C4-2B (cell line): ENCODE data around the gene KIAA0825.

Experiments used
- H3K27ac ChIP-seq: fragments of 450-650 bp; 2 replicates; pipeline ENCODE4 v1.5.1; 2017
- CTCF ChIP-seq: fragments of 450-650 bp; conservative IDR thresholded peaks from 2 replicates; pipeline ENCODE4 v1.5.1; 2017; ENCODE audit warnings: mild to moderate bottlenecking
- ZFX ChIP-seq: fragments of 450-650 bp; IDR thresholded peaks from 2 replicates; pipeline ENCODE4 v1.6.1; 2017

The KIAA0825 gene

GRCh38 chr5:94545870-94546625, 72.4 kb downstream of the KIAA0825 start:
- H3K27ac ChIP-seq: no peak overlapping the region
- TF ChIP-seq ZFX (no peak), CTCF (no peak)

- H3K27ac ChIP-seq: no peak overlapping the region
- no peak for TF ChIP-seq ZFX
- TF ChIP-seq CTCF: no peak
Observed at GRCh38 chr5:94544875-94545547, 73.4 kb downstream of the KIAA0825 start.

- no peak overlapping the region for H3K27ac ChIP-seq
- no peak for TF ChIP-seq CTCF
- TF ChIP-seq ZFX: no peak
Observed at GRCh38 chr5:94544031-94544650, 74.3 kb downstream of the KIAA0825 start.

- TF ChIP-seq ZFX (no peak), CTCF (no peak)
- H3K27ac ChIP-seq: no peak overlapping the region
Observed at GRCh38 chr5:94540856-94541494, 77.4 kb downstream of the KIAA0825 start.

DNA sequence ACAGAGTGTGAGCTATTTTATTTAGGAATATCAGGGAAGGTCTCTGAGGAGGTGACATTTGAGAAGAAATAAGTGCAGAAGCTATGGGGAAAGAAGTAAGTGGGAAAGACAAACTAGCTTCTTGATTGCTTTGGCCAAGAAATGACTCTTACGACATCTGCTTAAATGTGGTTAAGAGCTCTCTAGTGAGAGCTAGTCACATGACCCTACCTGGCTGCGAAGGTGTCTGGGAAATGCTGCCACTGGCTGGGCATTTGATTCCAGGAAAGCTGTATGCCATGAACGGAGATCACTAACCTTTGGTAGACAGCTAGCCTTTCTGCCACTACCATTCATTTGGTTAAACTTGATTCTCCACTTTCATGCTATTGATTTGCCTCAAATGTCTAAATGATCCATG, 80.1 kb downstream of the KIAA0825 start:
- no peak overlapping the region; the same call in 1 of the 2 replicates for H3K27ac ChIP-seq
- no peak for TF ChIP-seq CTCF
- TF ChIP-seq ZFX: no peak

DNA sequence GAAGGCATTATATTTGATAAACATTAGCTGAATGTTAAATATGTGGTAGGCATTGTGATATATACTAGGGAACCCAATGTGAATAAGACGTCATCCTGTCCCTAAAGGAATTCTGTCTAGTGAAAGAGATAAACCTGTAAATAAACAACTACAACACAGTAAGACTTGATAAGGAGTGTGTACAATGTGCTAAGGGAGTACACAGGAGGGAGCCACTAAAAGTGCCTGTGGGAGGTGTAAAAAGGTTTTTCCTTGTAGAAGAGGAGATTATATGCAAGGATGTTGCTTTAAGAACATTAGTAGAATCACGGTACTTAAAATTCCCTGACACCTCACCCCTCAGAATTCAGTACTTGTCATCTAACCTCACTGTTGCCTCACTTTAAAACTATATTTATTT, 91.7 kb downstream of the KIAA0825 start:
- H3K27ac ChIP-seq: no peak overlapping the region
- TF ChIP-seq ZFX: no peak
- no peak for TF ChIP-seq CTCF
